Neural cell (in vitro differentiated cells): ENCODE results near the gene DCAF7. TPM values are rescaled to one million over a fixed set of nuclear protein-coding genes. Genes with fewer than 3 reads are reported as not detected.

Experiments used
- H2AFZ ChIP-seq: fragments of 200-600, 300-800 bp; sonication (generic), shearing (Covaris generic); 2 replicates; pipeline ENCODE4 v1.6.0; 2014; ENCODE audit warnings: low read depth, mild to moderate bottlenecking, antibody characterized with exemption, low read length, moderate library complexity
- H3F3A ChIP-seq: fragments of 200-600 bp; shearing (Covaris generic); 2 replicates; pipeline ENCODE4 v1.6.1; 2016; ENCODE audit warnings: mild to moderate bottlenecking, moderate library complexity, mixed read lengths, antibody characterized with exemption, low read length; ENCODE audit not compliant: insufficient read depth, poor library complexity, severe bottlenecking
- H3K27ac ChIP-seq: fragments of 200-600, 300-800 bp; sonication (generic), shearing (Covaris generic); 2 replicates; pipeline ENCODE4 v1.5.1; 2014; ENCODE audit warnings: mild to moderate bottlenecking, low read length, moderate library complexity
- H3K27me3 ChIP-seq: fragments of 300-800, 200-600 bp; sonication (generic), shearing (Covaris generic); 2 replicates; pipeline ENCODE4 v1.6.0; 2014; ENCODE audit warnings: mild to moderate bottlenecking, low read depth, low read length, moderate library complexity; ENCODE audit not compliant: insufficient read depth
- H3K36me3 ChIP-seq: fragments of 300-800, 200-600 bp; sonication (generic), shearing (Covaris generic); 2 replicates; pipeline ENCODE4 v1.5.1; 2014; ENCODE audit warnings: mild to moderate bottlenecking, antibody characterized with exemption, low read length, moderate library complexity; ENCODE audit not compliant: insufficient read depth
- H3K4me2 ChIP-seq: fragments of 300-800, 200-600 bp; sonication (generic), shearing (Covaris generic); 2 replicates; pipeline ENCODE4 v1.6.0; 2014; ENCODE audit warnings: mild to moderate bottlenecking, low read length
- H3K4me3 ChIP-seq: fragments of 300-800, 200-600 bp; sonication (generic), shearing (Covaris generic); 2 replicates; pipeline ENCODE4 v1.5.1; 2014; ENCODE audit warnings: mild to moderate bottlenecking, low read length, moderate library complexity
- H3K79me2 ChIP-seq: fragments of 200-600 bp; shearing (Covaris generic); replicated peaks from 2 replicates; pipeline ENCODE4 v1.6.0; 2014; ENCODE audit warnings: mild to moderate bottlenecking, low read length, moderate library complexity; ENCODE audit not compliant: insufficient read depth
- H3K9ac ChIP-seq: fragments of 300-800, 200-600 bp; sonication (generic), shearing (Covaris generic); 2 replicates; pipeline ENCODE4 v1.6.1; 2016; ENCODE audit warnings: mild to moderate bottlenecking, low read length, mixed read lengths
- H3K9me2 ChIP-seq: fragments of 200-600 bp; shearing (Covaris generic); 2 replicates; pipeline ENCODE4 v1.6.1; 2016; ENCODE audit warnings: mild to moderate bottlenecking, low read length, mixed read lengths; ENCODE audit not compliant: insufficient read depth
- H3K9me3 ChIP-seq: fragments of 200-600, 300-800 bp; sonication (generic), shearing (Covaris generic); 2 replicates; pipeline ENCODE4 v1.6.1; 2016; ENCODE audit warnings: mild to moderate bottlenecking, mixed run types, low read length, moderate library complexity, mixed read lengths
- H4K20me1 ChIP-seq: fragments of 200-600 bp; shearing (Covaris generic); 2 replicates; pipeline ENCODE4 v1.6.1; 2016; ENCODE audit warnings: mild to moderate bottlenecking, mixed run types; ENCODE audit not compliant: insufficient read depth
- CTCF ChIP-seq: fragments of 450-650 bp; IDR thresholded peaks from 2 replicates; pipeline ENCODE4 v1.5.1; 2014; ENCODE audit warnings: antibody characterized with exemption, mild to moderate bottlenecking, moderate library complexity; ENCODE audit not compliant: poor library complexity, severe bottlenecking
- EP300 ChIP-seq: fragments of 450-650 bp; conservative IDR thresholded peaks from 2 replicates; pipeline ENCODE4 v1.6.1; 2014; ENCODE audit warnings: antibody characterized with exemption, mild to moderate bottlenecking, moderate library complexity; ENCODE audit not compliant: poor library complexity, severe bottlenecking
- EZH2 ChIP-seq: fragments of 200-600, 300-800 bp; shearing (Covaris generic), sonication (generic); IDR thresholded peaks from 2 replicates; pipeline ENCODE4 v1.6.1; 2014; ENCODE audit warnings: antibody characterized with exemption, low read length, borderline replicate concordance, mild to moderate bottlenecking; ENCODE audit not compliant: insufficient read depth, poor library complexity, severe bottlenecking
- MXI1 ChIP-seq: fragments of 450-650 bp; conservative IDR thresholded peaks from 2 replicates; pipeline ENCODE4 v1.6.1; 2014; ENCODE audit warnings: antibody characterized with exemption, mild to moderate bottlenecking; ENCODE audit not compliant: poor library complexity, severe bottlenecking
- POLR2AphosphoS5 ChIP-seq: IDR thresholded peaks from 2 replicates; pipeline ENCODE4 v1.6.1; 2012
- RAD21 ChIP-seq: fragments of 450-650 bp; conservative IDR thresholded peaks from 2 replicates; pipeline ENCODE4 v1.6.1; 2014; ENCODE audit warnings: antibody characterized with exemption, mild to moderate bottlenecking, moderate library complexity
- REST ChIP-seq: IDR thresholded peaks from 2 replicates; pipeline ENCODE4 v1.6.1; 2012; ENCODE audit warnings: borderline replicate concordance
- SMC3 ChIP-seq: fragments of 450-650 bp; conservative IDR thresholded peaks from 2 replicates; pipeline ENCODE4 v1.6.1; 2014; ENCODE audit warnings: antibody characterized with exemption, mild to moderate bottlenecking, moderate library complexity; ENCODE audit not compliant: poor library complexity
- TAF1 ChIP-seq: IDR thresholded peaks from 2 replicates; pipeline ENCODE4 v1.6.1; 2012; ENCODE audit warnings: low read depth
- polyA plus RNA-seq: library from polyadenylated mRNA; depleted of rRNA; stranded (reverse); fragments of >200 nt; gene quantifications from 2 replicates; pipeline ENCODE4 v1.2.3, GENCODE V29; 2014

Gene DCAF7
- polyA plus RNA-seq, 1 donor from 2014 or later: 35.3 TPM

- Histone ChIP-seq H3K79me2 (no peaks in the 10 kb centered on the region), H3K9me3 (no peaks in the 10 kb centered on the region), H3K27me3 (no peaks in the 10 kb centered on the region), H3K4me2 (no peak overlapping the region), H3F3A (no peaks in the 10 kb centered on the region), H2AFZ (no peak overlapping the region), H3K36me3 (no peaks in the 10 kb centered on the region), H3K9ac (no peak overlapping the region), H3K4me3 (no peak overlapping the region), H3K27ac (no peak overlapping the region), H3K9me2 (no peaks in the 10 kb centered on the region), H4K20me1 (no peaks in the 10 kb centered on the region)
- TF ChIP-seq RAD21 (no peak), TAF1 (no peak), EP300 (peak; percentile 63), POLR2AphosphoS5 (peak; percentile 43), SMC3 (no peak), MXI1 (no peak)
These were observed 46.7 kb downstream of the DCAF7 start for GRCh38 chr17:63596856-63597586.

- no peaks in the 10 kb centered on the region for H4K20me1 ChIP-seq
- H2AFZ ChIP-seq: no peak overlapping the region
- no peak overlapping the region for H3K9ac ChIP-seq
- H3K27ac ChIP-seq: no peak overlapping the region
- H3K79me2 ChIP-seq: no peaks in the 10 kb centered on the region
- no peaks in the 10 kb centered on the region for H3K27me3 ChIP-seq
- no peaks in the 10 kb centered on the region for H3K9me3 ChIP-seq
- no peaks in the 10 kb centered on the region for H3K36me3 ChIP-seq
- no peak for TF ChIP-seq POLR2AphosphoS5
- TF ChIP-seq CTCF: no peak
- no peak for TF ChIP-seq TAF1
- TF ChIP-seq EZH2: no peak
- TF ChIP-seq SMC3: no peak
- no peak for TF ChIP-seq REST
- no peak for TF ChIP-seq MXI1
- no peak for TF ChIP-seq RAD21
- TF ChIP-seq EP300: no peak
- H3K4me3 ChIP-seq: no peak overlapping the region
- H3K9me2 ChIP-seq: no peaks in the 10 kb centered on the region
- H3F3A ChIP-seq: no peaks in the 10 kb centered on the region
- H3K4me2 ChIP-seq: no peak overlapping the region
These were observed 48.0 kb downstream of the DCAF7 start for GRCh38 chr17:63598281-63598680.
